ENCODE data around the gene KCNQ5. TPM values are rescaled to one million over a fixed set of nuclear protein-coding genes. Genes with fewer than 3 reads are reported as not detected.

The KCNQ5 gene
- total and polyA plus RNA-seq, 2 of the 8 experiments (the other 6 are each of a cell fraction or from before 2014, with no cell fraction given) = 0.83 to 1.2 TPM

DNA sequence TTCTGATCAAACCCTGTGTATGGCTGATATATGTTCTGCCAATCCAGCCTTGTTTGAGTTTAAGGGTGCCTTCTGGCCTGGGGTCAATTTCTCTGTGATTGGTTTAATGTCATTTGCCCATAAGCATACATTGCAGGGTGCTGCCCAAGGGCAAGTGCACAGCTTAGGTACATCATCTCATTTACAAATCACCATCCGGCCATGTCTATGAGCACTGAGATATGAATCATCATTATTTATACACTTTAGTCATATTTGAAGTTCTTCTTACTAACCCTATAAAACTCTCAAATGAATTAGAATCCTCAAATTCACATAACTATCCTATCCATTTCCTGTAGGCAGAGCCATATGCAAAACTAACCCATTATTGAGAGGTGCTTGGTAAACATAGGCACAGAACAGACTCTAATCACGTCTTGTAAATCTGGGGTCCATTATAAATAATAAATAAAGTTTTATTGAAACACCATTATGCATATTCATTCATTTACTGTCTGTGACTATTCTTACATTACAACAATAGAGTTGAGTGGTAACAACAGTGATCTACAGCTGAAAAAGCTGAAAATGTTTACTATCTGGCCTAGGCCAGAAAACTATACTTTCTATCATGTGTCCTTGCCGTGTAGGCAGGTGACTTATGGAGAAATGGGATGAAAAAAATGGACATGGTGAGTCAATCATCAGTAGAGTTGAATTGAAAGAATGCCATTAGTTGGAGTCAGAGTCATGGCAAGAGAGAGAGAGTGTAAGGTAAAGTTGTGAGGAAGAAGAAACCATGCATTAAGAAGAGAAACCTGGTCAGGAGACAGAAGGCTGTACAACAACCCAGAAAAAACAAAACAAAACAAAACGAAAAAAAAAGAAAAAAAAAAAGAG is 25.0 kb downstream of the KCNQ5 start (continued):
- TF ChIP-seq, protein P1, sequence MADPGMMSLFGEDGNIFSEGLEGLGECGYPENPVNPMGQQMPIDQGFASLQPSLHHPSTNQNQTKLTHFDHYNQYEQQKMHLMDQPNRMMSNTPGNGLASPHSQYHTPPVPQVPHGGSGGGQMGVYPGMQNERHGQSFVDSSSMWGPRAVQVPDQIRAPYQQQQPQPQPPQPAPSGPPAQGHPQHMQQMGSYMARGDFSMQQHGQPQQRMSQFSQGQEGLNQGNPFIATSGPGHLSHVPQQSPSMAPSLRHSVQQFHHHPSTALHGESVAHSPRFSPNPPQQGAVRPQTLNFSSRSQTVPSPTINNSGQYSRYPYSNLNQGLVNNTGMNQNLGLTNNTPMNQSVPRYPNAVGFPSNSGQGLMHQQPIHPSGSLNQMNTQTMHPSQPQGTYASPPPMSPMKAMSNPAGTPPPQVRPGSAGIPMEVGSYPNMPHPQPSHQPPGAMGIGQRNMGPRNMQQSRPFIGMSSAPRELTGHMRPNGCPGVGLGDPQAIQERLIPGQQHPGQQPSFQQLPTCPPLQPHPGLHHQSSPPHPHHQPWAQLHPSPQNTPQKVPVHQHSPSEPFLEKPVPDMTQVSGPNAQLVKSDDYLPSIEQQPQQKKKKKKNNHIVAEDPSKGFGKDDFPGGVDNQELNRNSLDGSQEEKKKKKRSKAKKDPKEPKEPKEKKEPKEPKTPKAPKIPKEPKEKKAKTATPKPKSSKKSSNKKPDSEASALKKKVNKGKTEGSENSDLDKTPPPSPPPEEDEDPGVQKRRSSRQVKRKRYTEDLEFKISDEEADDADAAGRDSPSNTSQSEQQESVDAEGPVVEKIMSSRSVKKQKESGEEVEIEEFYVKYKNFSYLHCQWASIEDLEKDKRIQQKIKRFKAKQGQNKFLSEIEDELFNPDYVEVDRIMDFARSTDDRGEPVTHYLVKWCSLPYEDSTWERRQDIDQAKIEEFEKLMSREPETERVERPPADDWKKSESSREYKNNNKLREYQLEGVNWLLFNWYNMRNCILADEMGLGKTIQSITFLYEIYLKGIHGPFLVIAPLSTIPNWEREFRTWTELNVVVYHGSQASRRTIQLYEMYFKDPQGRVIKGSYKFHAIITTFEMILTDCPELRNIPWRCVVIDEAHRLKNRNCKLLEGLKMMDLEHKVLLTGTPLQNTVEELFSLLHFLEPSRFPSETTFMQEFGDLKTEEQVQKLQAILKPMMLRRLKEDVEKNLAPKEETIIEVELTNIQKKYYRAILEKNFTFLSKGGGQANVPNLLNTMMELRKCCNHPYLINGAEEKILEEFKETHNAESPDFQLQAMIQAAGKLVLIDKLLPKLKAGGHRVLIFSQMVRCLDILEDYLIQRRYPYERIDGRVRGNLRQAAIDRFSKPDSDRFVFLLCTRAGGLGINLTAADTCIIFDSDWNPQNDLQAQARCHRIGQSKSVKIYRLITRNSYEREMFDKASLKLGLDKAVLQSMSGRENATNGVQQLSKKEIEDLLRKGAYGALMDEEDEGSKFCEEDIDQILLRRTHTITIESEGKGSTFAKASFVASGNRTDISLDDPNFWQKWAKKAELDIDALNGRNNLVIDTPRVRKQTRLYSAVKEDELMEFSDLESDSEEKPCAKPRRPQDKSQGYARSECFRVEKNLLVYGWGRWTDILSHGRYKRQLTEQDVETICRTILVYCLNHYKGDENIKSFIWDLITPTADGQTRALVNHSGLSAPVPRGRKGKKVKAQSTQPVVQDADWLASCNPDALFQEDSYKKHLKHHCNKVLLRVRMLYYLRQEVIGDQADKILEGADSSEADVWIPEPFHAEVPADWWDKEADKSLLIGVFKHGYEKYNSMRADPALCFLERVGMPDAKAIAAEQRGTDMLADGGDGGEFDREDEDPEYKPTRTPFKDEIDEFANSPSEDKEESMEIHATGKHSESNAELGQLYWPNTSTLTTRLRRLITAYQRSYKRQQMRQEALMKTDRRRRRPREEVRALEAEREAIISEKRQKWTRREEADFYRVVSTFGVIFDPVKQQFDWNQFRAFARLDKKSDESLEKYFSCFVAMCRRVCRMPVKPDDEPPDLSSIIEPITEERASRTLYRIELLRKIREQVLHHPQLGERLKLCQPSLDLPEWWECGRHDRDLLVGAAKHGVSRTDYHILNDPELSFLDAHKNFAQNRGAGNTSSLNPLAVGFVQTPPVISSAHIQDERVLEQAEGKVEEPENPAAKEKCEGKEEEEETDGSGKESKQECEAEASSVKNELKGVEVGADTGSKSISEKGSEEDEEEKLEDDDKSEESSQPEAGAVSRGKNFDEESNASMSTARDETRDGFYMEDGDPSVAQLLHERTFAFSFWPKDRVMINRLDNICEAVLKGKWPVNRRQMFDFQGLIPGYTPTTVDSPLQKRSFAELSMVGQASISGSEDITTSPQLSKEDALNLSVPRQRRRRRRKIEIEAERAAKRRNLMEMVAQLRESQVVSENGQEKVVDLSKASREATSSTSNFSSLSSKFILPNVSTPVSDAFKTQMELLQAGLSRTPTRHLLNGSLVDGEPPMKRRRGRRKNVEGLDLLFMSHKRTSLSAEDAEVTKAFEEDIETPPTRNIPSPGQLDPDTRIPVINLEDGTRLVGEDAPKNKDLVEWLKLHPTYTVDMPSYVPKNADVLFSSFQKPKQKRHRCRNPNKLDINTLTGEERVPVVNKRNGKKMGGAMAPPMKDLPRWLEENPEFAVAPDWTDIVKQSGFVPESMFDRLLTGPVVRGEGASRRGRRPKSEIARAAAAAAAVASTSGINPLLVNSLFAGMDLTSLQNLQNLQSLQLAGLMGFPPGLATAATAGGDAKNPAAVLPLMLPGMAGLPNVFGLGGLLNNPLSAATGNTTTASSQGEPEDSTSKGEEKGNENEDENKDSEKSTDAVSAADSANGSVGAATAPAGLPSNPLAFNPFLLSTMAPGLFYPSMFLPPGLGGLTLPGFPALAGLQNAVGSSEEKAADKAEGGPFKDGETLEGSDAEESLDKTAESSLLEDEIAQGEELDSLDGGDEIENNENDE (IDR thresholded peaks at IDR 0.05; ENCODE audit: insufficient replicate concordance, low read length) = no peak
- TF ChIP-seq RAD21 (IDR thresholded peaks at IDR 0.05 in 1 of 2, conservative IDR thresholded peaks at IDR 0.05 in 1 of 2; ENCODE audit: low read depth in 2 of 2, low read length in 2 of 2) = no peak
- TF ChIP-seq SIRT6 (IDR thresholded peaks at IDR 0.05; ENCODE audit: low read length) = no peak
- no peak for TF ChIP-seq YY1 (IDR thresholded peaks at IDR 0.05; ENCODE audit: low read depth, low read length)
- no peak for TF ChIP-seq CHD2 (IDR thresholded peaks at IDR 0.05; ENCODE audit: low read length)
- TF ChIP-seq, protein P2, sequence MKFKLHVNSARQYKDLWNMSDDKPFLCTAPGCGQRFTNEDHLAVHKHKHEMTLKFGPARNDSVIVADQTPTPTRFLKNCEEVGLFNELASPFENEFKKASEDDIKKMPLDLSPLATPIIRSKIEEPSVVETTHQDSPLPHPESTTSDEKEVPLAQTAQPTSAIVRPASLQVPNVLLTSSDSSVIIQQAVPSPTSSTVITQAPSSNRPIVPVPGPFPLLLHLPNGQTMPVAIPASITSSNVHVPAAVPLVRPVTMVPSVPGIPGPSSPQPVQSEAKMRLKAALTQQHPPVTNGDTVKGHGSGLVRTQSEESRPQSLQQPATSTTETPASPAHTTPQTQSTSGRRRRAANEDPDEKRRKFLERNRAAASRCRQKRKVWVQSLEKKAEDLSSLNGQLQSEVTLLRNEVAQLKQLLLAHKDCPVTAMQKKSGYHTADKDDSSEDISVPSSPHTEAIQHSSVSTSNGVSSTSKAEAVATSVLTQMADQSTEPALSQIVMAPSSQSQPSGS (IDR thresholded peaks at IDR 0.05; ENCODE audit: low read length) = no peak
- TF ChIP-seq NANOG (IDR thresholded peaks at IDR 0.05; ENCODE audit: insufficient read depth, low read depth, low read length, poor library complexity, severe bottlenecking) = no peak
- no peak for TF ChIP-seq MAFK (IDR thresholded peaks at IDR 0.05; ENCODE audit: low read depth, low read length)

Data from H1 (cell line).